Measurements from ENCODE around the gene ENO4. TPM values are rescaled to one million over a fixed set of nuclear protein-coding genes. Genes with fewer than 3 reads are reported as not detected.

ENO4 gene
- total RNA-seq, 2 donors from 2014 or later: 0.27 to 0.91 TPM

DNA sequence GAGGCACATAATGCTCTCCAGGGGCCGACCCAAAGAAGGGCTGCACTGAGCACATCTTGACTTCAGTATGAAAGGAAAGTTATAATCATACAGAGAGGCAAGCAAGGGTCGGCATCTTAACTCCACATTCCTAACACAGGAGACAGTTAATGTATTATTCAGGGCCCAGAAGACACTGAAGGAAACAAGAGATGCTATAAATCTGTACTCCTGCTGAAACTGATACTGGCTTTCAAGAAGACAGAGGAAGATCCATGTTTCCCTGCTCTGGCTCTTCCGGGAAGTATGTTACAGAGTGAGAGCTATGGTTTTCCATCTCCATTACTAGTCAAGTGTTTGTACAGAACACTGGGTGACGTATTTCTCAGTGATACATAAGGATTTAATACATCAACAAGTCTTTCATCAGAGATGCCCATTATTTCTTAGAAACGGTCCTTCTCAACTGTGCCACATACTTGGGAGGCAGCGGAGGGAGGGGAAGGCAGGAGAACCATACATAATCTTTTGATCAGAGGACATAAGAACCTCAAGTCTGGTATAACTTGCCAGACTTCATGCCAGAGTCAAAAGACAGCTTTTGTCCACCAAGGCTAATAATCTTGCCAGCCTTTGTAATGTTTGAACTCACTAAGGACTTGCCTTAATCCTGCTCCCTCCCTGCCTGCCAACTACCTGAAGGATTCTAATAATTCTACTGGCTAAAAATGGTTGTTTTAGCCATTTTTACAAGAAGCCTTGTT, 58.1 kb downstream of the ENO4 start:
- WGBS: 47% methylated on average over 6 of the region's 6 CpGs
- intact Hi-C loops (cut with DNase I): no loop called here
- TF ChIP-seq POLR2AphosphoS5 (IDR thresholded peaks at IDR 0.05) (no peak), POLR2A (IDR thresholded peaks at IDR 0.05) (no peak)
- TF ChIP-seq, protein P1, sequence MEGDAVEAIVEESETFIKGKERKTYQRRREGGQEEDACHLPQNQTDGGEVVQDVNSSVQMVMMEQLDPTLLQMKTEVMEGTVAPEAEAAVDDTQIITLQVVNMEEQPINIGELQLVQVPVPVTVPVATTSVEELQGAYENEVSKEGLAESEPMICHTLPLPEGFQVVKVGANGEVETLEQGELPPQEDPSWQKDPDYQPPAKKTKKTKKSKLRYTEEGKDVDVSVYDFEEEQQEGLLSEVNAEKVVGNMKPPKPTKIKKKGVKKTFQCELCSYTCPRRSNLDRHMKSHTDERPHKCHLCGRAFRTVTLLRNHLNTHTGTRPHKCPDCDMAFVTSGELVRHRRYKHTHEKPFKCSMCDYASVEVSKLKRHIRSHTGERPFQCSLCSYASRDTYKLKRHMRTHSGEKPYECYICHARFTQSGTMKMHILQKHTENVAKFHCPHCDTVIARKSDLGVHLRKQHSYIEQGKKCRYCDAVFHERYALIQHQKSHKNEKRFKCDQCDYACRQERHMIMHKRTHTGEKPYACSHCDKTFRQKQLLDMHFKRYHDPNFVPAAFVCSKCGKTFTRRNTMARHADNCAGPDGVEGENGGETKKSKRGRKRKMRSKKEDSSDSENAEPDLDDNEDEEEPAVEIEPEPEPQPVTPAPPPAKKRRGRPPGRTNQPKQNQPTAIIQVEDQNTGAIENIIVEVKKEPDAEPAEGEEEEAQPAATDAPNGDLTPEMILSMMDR (IDR thresholded peaks at IDR 0.05): no peak
- Histone ChIP-seq H3K27me3 (replicated peaks; ENCODE audit: insufficient read depth) (no peaks in the 10 kb centered on the region), H3K9me3 (no peaks in the 10 kb centered on the region), H3K4me1 (replicated peaks) (no peaks in the 10 kb centered on the region), H3K27ac (no peak overlapping the region), H3K36me3 (no peaks in the 10 kb centered on the region), H3K4me3 (no peak overlapping the region)
- DNase-seq (ENCODE audit: low spot score): no peak

DNA sequence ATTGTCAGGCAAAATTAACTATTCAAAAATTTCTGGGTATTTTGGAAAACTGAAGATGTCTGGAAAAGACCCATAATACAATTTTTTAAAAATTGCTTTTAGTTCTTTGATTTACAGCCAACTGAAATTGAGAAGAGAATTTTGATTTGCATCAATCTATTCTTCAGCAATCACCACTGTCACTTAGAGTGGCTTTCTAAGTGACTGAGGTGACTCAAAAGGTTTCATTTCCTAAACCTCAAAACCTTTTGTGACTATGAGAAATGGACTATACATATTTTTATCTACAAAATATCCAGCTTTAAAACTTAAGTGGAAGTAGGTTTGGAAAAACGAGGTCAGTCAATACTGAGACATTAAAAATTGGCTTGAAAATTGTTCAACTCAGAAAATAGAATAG, 60.0 kb downstream of the ENO4 start:
- H3K36me3 ChIP-seq: no peaks in the 10 kb centered on the region
- no peaks in the 10 kb centered on the region for H3K9me3 ChIP-seq
- intact Hi-C loops (cut with DNase I): no loop called here
- H3K4me1 ChIP-seq (replicated peaks): no peaks in the 10 kb centered on the region
- 88% methylated on average over 1 of the region's 1 CpG for WGBS
- no peak for DNase-seq (ENCODE audit: low spot score)
- no peak for TF ChIP-seq POLR2AphosphoS5 (IDR thresholded peaks at IDR 0.05)
- no peak for TF ChIP-seq POLR2A (IDR thresholded peaks at IDR 0.05)
- TF ChIP-seq, protein P1 (IDR thresholded peaks at IDR 0.05): no peak
- no peaks in the 10 kb centered on the region for H3K27me3 ChIP-seq (replicated peaks; ENCODE audit: insufficient read depth)
- H3K4me3 ChIP-seq: no peak overlapping the region
- no peak overlapping the region for H3K27ac ChIP-seq

- no peak overlapping the region for H3K27ac ChIP-seq
- H3K4me1 ChIP-seq (replicated peaks): no peaks in the 10 kb centered on the region
- DNase-seq (ENCODE audit: low spot score): no peak
- H3K27me3 ChIP-seq (replicated peaks; ENCODE audit: insufficient read depth): no peaks in the 10 kb centered on the region
- no peaks in the 10 kb centered on the region for H3K36me3 ChIP-seq
- no peaks in the 10 kb centered on the region for H3K9me3 ChIP-seq
- no peak overlapping the region for H3K4me3 ChIP-seq
- no peak for TF ChIP-seq POLR2A (IDR thresholded peaks at IDR 0.05)
- TF ChIP-seq POLR2AphosphoS5 (IDR thresholded peaks at IDR 0.05): no peak
- TF ChIP-seq, protein P1 (IDR thresholded peaks at IDR 0.05): no peak
- 83% methylated on average over 3 of the region's 3 CpGs for WGBS
- intact Hi-C loops (cut with DNase I): no loop called here
These were observed 61.6 kb downstream of the ENO4 start for GRCh38 chr10:116910910-116911309.

DNA sequence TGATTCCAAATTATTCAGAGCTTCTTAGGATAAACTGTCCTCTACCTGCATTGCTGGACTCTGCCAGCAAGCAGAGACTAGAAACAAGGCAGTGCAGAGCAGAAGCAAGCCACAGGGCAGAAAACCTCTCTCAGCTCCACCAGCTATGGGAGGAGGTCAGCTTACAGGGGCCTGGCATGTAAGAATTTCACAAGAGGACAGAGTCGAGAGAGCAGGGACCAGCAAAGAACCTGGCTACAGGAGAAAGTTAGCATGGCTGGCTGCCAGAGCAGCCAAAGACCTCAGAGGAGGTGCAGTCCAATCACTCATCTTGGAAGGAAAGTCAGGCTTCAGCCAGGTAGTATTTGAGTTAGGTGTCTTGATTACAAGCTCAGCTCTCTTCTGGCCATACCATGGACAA, 62.9 kb downstream of the ENO4 start:
- no peaks in the 10 kb centered on the region for H3K4me1 ChIP-seq (replicated peaks)
- H3K27me3 ChIP-seq (replicated peaks; ENCODE audit: insufficient read depth): no peaks in the 10 kb centered on the region
- H3K4me3 ChIP-seq: no peak overlapping the region
- WGBS: 61% methylated on average over 1 of the region's 1 CpG
- H3K36me3 ChIP-seq: no peaks in the 10 kb centered on the region
- no peaks in the 10 kb centered on the region for H3K9me3 ChIP-seq
- no peak overlapping the region for H3K27ac ChIP-seq
- TF ChIP-seq, protein P1 (IDR thresholded peaks at IDR 0.05): no peak
- TF ChIP-seq POLR2AphosphoS5 (IDR thresholded peaks at IDR 0.05) (no peak), POLR2A (IDR thresholded peaks at IDR 0.05) (no peak)
- DNase-seq (ENCODE audit: low spot score): no peak
- intact Hi-C loops (cut with DNase I): no loop called here

DNA sequence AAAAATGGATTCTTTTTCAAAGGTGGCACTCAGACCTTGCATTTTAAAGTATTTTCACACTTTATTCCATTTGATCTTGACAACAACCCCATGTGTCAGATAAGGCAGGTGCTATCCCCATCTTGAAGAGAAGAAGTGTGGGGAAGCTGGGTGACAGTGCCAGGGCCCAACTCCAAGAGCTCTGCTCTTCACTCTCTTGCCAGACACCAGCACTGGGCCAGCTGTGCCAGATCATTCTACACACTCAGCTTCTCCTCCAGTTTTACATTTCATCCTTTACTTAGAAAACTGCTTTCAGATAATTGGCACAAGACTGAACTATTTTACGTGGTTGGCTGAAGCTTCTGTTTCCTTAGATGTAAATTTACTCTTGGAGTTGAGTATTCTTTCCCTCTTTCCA, 64.4 kb downstream of the ENO4 start:
- Histone ChIP-seq H3K27ac (no peak overlapping the region), H3K4me1 (replicated peaks) (no peaks in the 10 kb centered on the region), H3K4me3 (no peak overlapping the region), H3K36me3 (no peaks in the 10 kb centered on the region), H3K9me3 (no peaks in the 10 kb centered on the region), H3K27me3 (replicated peaks; ENCODE audit: insufficient read depth) (no peaks in the 10 kb centered on the region)
- WGBS: 48% methylated on average over 1 of the region's 1 CpG
- no peak for DNase-seq (ENCODE audit: low spot score)
- no peak for TF ChIP-seq POLR2A (IDR thresholded peaks at IDR 0.05)
- TF ChIP-seq, protein P1 (IDR thresholded peaks at IDR 0.05): no peak
- TF ChIP-seq POLR2AphosphoS5 (IDR thresholded peaks at IDR 0.05): no peak
- intact Hi-C loops (cut with DNase I): no loop called here

Data from prostate gland (tissue), 2 donors.